ENCODE results near the gene GRID1. TPM values are rescaled to one million over a fixed set of nuclear protein-coding genes. Genes with fewer than 3 reads are reported as not detected.

GRID1 gene
- total and polyA plus RNA-seq, 9 of the 15 experiments (the other 6 are each of a cell fraction or from before 2014, with no cell fraction given), result 0.01 to 7.2 (median 1.2) TPM

DNA sequence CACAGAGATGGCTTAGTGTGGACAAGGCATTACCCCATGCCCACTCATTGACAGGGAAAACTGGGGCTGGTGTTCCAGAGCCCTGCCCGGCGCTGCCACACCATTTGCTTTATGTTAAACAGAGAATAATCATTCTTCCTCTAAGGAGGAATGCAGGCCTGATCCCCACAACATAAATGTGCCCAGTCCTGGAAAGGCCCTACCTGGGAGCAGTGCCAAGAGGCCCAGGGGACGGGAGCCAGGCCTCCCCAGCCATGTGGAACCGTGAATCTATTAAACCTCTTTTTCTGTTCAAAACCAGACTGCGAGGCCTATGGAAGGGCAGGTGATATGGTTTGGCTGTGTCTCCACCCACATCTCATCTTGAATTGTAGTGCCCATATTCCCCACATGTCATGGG lies 264.1 kb downstream of the GRID1 start:
- Histone ChIP-seq H3K79me2 (ENCODE audit: control insufficient read depth, insufficient read depth, low read length) (no peaks in the 10 kb centered on the region), H3K27ac (ENCODE audit: extremely low read depth, low read depth, low read length) (no peak overlapping the region), H3K4me2 (ENCODE audit: insufficient read depth, low read length) (no peak overlapping the region), H3K9me3 (replicated peaks; ENCODE audit: control insufficient read depth, insufficient read depth, low read depth, low read length) (no peaks in the 10 kb centered on the region), H3K36me3 (ENCODE audit: control insufficient read depth, insufficient read depth, low read length) (no peaks in the 10 kb centered on the region), H3K9ac (ENCODE audit: insufficient read depth in 1 of 2, low read depth in 2 of 2, low read length in 2 of 2) (no peak overlapping the region), H3K27me3 (ENCODE audit: control insufficient read depth in 2 of 2, insufficient read depth in 2 of 2, low read length in 2 of 2) (no peaks in the 10 kb centered on the region), H4K20me1 (replicated peaks; ENCODE audit: control insufficient read depth, insufficient read depth, low read length) (no peaks in the 10 kb centered on the region), H3K4me1 (replicated peaks in 1 of 2; ENCODE audit: control insufficient read depth in 2 of 2, insufficient read depth in 2 of 2, low read length in 2 of 2) (no peaks in the 10 kb centered on the region), H3K4me3 (no peak overlapping the region), H3K9me1 (ENCODE audit: control insufficient read depth, insufficient read depth, low read length) (no peaks in the 10 kb centered on the region), H2AFZ (ENCODE audit: low read depth, low read length) (no peak overlapping the region)
- no TSS peak for BruUV-seq (replicated peaks)
- FAIRE-seq, result no peak
- no peak for DNase-seq (ENCODE audit: extremely low read depth in 1 of 4, low spot score in 3 of 4)
- POLR2A ChIA-PET, result no interaction called here
- CTCF ChIA-PET (ENCODE audit: low intra/inter-chr PET ratio), result no interaction called here
- intact Hi-C loops (cut with micrococcal nuclease), result no loop called here
- no peak for TF ChIP-seq ZHX1 (conservative IDR thresholded peaks at IDR 0.05; ENCODE audit: low read length)
- no peak for TF ChIP-seq ESRRA (IDR thresholded peaks at IDR 0.05; ENCODE audit: borderline replicate concordance, low read depth)
- no peak for TF ChIP-seq FOXP1 (CRISPR knock-in tag; IDR thresholded peaks at IDR 0.05)
- TF ChIP-seq HNRNPUL1 (IDR thresholded peaks at IDR 0.05; ENCODE audit: low read length), result no peak
- TF ChIP-seq IRF2 (CRISPR knock-in tag; IDR thresholded peaks at IDR 0.05), result no peak
- no peak for TF ChIP-seq NRF1 (conservative IDR thresholded peaks at IDR 0.05 in 1 of 2, IDR thresholded peaks at IDR 0.05 in 1 of 2)
- no peak for TF ChIP-seq ZNF41 (CRISPR knock-in tag; conservative IDR thresholded peaks at IDR 0.05)
- no peak for TF ChIP-seq TAL1 (IDR thresholded peaks at IDR 0.05)
- no peak for TF ChIP-seq ZC3H11A (IDR thresholded peaks at IDR 0.05; ENCODE audit: low read depth, low read length)
- TF ChIP-seq EZH2 (IDR thresholded peaks at IDR 0.05; ENCODE audit: borderline replicate concordance, low read depth, low read length), result no peak
- TF ChIP-seq TARDBP (IDR thresholded peaks at IDR 0.05), result no peak
- no peak for TF ChIP-seq THAP12 (CRISPR knock-in tag; IDR thresholded peaks at IDR 0.05)
- no peak for TF ChIP-seq ZNF217 (CRISPR knock-in tag; IDR thresholded peaks at IDR 0.05)
- no peak for TF ChIP-seq SNRNP70 (optimal IDR thresholded peaks at IDR 0.05; ENCODE audit: low read depth, low read length)
- no peak for TF ChIP-seq GATAD2A (IDR thresholded peaks at IDR 0.05)
- TF ChIP-seq NCOA4 (IDR thresholded peaks at IDR 0.05; ENCODE audit: partially characterized antibody), result no peak
- no peak for TF ChIP-seq HLTF (IDR thresholded peaks at IDR 0.05)
- TF ChIP-seq, protein P1, sequence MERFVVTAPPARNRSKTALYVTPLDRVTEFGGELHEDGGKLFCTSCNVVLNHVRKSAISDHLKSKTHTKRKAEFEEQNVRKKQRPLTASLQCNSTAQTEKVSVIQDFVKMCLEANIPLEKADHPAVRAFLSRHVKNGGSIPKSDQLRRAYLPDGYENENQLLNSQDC (CRISPR knock-in tag; IDR thresholded peaks at IDR 0.05), result no peak
- 0% methylated on average over 3 of the region's 5 CpGs for WGBS (ENCODE audit: insufficient coverage, low coverage, missing lambda C conversion rate)
- ATAC-seq, result no peak
- in situ Hi-C loops (cut with MboI), result no loop called here
